ENCODE measurements around the gene RGS10.
"Not testable (repeated sequence)": the region's sequence is repeated elsewhere in the genome, so short reads cannot be mapped to it uniquely, and the experiment has no call there.

RGS10 gene

DNA sequence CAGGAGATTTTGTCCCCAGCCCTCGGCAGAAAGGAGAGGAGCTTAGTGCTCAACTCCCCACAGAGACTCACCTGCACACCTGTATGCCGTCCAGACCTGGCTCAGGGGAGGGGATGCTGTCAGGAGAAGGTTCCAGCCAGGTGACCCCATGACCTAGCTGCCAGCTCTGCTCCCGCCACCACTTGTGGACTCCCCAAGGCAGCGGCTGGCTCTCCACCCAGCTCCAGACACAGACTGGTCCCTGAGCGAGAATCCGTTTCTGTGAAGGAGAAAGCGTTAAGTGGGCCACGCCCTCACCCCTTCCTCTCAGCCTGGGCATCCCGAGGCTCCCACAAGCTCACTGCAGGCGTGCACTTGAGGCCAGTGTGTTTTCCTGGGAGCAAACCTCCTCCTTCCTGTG, 76.4 kb downstream of the RGS10 start:
- Histone ChIP-seq H3K4me3 (ENCODE audit: low read depth, low read length) (no peak overlapping the region), H3K27ac (ENCODE audit: extremely low read depth, low read depth, low read length) (no peak overlapping the region), H3K4me1 (ENCODE audit: control insufficient read depth, insufficient read depth, low read length) (no peaks in the 10 kb centered on the region), H3K36me3 (ENCODE audit: control insufficient read depth in 2 of 2, insufficient read depth in 1 of 2, low read length in 2 of 2) (no peaks in the 10 kb centered on the region), H3K9me3 (ENCODE audit: control insufficient read depth, insufficient read depth, low read depth, low read length) (no peaks in the 10 kb centered on the region)
- TF ChIP-seq, protein P1, sequence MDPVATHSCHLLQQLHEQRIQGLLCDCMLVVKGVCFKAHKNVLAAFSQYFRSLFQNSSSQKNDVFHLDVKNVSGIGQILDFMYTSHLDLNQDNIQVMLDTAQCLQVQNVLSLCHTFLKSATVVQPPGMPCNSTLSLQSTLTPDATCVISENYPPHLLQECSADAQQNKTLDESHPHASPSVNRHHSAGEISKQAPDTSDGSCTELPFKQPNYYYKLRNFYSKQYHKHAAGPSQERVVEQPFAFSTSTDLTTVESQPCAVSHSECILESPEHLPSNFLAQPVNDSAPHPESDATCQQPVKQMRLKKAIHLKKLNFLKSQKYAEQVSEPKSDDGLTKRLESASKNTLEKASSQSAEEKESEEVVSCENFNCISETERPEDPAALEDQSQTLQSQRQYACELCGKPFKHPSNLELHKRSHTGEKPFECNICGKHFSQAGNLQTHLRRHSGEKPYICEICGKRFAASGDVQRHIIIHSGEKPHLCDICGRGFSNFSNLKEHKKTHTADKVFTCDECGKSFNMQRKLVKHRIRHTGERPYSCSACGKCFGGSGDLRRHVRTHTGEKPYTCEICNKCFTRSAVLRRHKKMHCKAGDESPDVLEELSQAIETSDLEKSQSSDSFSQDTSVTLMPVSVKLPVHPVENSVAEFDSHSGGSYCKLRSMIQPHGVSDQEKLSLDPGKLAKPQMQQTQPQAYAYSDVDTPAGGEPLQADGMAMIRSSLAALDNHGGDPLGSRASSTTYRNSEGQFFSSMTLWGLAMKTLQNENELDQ (tag by site-specific recombination; IDR thresholded peaks at IDR 0.05; ENCODE audit: low read depth) = no peak
- TF ChIP-seq, protein P2, sequence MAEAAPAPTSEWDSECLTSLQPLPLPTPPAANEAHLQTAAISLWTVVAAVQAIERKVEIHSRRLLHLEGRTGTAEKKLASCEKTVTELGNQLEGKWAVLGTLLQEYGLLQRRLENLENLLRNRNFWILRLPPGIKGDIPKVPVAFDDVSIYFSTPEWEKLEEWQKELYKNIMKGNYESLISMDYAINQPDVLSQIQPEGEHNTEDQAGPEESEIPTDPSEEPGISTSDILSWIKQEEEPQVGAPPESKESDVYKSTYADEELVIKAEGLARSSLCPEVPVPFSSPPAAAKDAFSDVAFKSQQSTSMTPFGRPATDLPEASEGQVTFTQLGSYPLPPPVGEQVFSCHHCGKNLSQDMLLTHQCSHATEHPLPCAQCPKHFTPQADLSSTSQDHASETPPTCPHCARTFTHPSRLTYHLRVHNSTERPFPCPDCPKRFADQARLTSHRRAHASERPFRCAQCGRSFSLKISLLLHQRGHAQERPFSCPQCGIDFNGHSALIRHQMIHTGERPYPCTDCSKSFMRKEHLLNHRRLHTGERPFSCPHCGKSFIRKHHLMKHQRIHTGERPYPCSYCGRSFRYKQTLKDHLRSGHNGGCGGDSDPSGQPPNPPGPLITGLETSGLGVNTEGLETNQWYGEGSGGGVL (tag by site-specific recombination; IDR thresholded peaks at IDR 0.05) = no peak
- TF ChIP-seq ZNF133 (tag by site-specific recombination; IDR thresholded peaks at IDR 0.05) (no peak), ZEB2 (tag by site-specific recombination; IDR thresholded peaks at IDR 0.05) (no peak), ZNF302 (tag by site-specific recombination; IDR thresholded peaks at IDR 0.05; ENCODE audit: low read depth) (no peak)
- ChIA-PET POLR2A (no interaction called here), CTCF (interaction anchor here (1.3 kb wide), 1 partner anchor 21 kb away, joined by 4 read pairs; no protein-coding TSS in a partner anchor)

DNA sequence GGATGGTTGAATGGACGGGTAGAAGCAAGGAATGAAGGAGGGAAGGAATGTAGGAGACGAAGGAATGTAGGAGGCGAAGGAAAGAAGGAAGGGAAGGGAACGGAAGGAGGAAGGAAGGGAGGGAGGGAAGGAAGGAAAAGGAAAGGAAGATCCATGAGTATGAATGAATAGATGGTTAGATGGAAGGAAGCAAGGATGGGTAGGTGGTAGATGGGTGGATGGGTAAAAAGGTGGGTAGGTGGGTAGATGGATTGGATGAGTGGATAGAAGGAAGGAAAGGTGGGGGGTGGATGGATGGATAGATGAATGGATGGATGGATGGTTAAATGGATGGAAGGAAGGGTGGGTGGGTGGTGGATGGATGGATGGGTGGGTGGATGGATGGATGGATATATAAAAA, 77.4 kb downstream of the RGS10 start:
- POLR2A ChIA-PET = no interaction called here
- CTCF ChIA-PET = no interaction called here

DNA sequence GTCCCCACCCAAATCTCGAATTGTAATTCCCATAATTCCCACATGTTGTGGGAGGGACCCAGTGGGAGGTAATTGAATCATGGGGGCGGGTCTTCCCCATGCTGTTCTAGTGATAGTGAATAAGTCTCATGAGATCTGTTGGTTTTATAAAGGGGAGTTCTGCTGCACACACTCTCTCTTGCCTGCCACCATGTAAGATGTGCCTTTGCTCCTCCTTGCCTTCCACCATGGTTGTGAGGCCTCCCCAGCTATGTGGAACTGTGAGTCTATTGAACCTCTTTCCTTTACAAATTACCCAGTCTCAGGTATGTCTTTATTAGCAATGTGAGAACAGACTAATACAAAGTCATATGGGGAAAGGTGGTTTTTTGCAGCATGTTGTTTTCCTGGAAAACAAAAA, 79.3 kb downstream of the RGS10 start:
- TF ChIP-seq SETDB1 (IDR thresholded peaks at IDR 0.05; ENCODE audit: insufficient read length, low read length) = peak; percentile 26
- CTCF ChIA-PET = interaction anchor here (0.7 kb wide), 1 partner anchor 175 kb away, joined by 3 read pairs; no protein-coding TSS in a partner anchor

More for the DNA sequence above, 77.4 kb downstream of the RGS10 start:
- no peak overlapping the region for H3K4me3 ChIP-seq (ENCODE audit: low read depth, low read length)
- no peak for TF ChIP-seq ZNF707 (tag by site-specific recombination; IDR thresholded peaks at IDR 0.05)
- peak; percentile 96 for TF ChIP-seq ZNF366 (tag by site-specific recombination; conservative IDR thresholded peaks at IDR 0.05)
- TF ChIP-seq ZNF211 (tag by site-specific recombination; IDR thresholded peaks at IDR 0.05; ENCODE audit: low read depth) = no peak
- TF ChIP-seq ZBTB21 (tag by site-specific recombination; IDR thresholded peaks at IDR 0.05) = no peak
- no peak for TF ChIP-seq HOXC10 (CRISPR knock-in tag; IDR thresholded peaks at IDR 0.05)
- TF ChIP-seq, protein P3, sequence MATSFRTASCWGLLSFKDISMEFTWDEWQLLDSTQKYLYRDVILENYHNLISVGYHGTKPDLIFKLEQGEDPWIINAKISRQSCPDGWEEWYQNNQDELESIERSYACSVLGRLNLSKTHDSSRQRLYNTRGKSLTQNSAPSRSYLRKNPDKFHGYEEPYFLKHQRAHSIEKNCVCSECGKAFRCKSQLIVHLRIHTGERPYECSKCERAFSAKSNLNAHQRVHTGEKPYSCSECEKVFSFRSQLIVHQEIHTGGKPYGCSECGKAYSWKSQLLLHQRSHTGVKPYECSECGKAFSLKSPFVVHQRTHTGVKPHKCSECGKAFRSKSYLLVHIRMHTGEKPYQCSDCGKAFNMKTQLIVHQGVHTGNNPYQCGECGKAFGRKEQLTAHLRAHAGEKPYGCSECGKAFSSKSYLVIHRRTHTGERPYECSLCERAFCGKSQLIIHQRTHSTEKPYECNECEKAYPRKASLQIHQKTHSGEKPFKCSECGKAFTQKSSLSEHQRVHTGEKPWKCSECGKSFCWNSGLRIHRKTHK (tag by site-specific recombination; IDR thresholded peaks at IDR 0.05) = 0 out of 2 replicates have a peak, but pooled peaks have one; percentile 21
- no peak for TF ChIP-seq ZNF791 (tag by site-specific recombination; IDR thresholded peaks at IDR 0.05)
- TF ChIP-seq ZNF248 (tag by site-specific recombination; IDR thresholded peaks at IDR 0.05) = 0 out of 2 replicates have a peak, but pooled peaks have one; percentile 12
- no peaks in the 10 kb centered on the region for H3K36me3 ChIP-seq (ENCODE audit: control insufficient read depth in 2 of 2, insufficient read depth in 1 of 2, low read length in 2 of 2)
- no peak overlapping the region for H3K27ac ChIP-seq (ENCODE audit: extremely low read depth, low read depth, low read length)
- no peaks in the 10 kb centered on the region for H3K4me1 ChIP-seq (ENCODE audit: control insufficient read depth, insufficient read depth, low read length)
- no peaks in the 10 kb centered on the region for H3K9me3 ChIP-seq (ENCODE audit: control insufficient read depth, insufficient read depth, low read depth, low read length)

More for the DNA sequence above, 79.3 kb downstream of the RGS10 start:
- H3K27ac ChIP-seq (ENCODE audit: extremely low read depth, low read depth, low read length); H3K4me1 ChIP-seq (ENCODE audit: control insufficient read depth, insufficient read depth, low read length); H3K4me3 ChIP-seq (ENCODE audit: low read depth, low read length); H3K9me3 ChIP-seq (ENCODE audit: control insufficient read depth, insufficient read depth, low read depth, low read length); H3K36me3 ChIP-seq (ENCODE audit: control insufficient read depth in 2 of 2, insufficient read depth in 1 of 2, low read length in 2 of 2); POLR2A ChIA-PET: not testable (repeated sequence)

Data from HEK293 (cell line).